IMR-90 (cell line): Measurements from ENCODE around the gene NAGS. TPM values are rescaled to one million over a fixed set of nuclear protein-coding genes. Genes with fewer than 3 reads are reported as not detected.

Source experiments
- ATAC-seq: fragments of 200-7000 bp; cut with Tn5 transposase; 2 replicates; pipeline ENCODE4 v1.9.1; 2020; ENCODE audit warnings: low read depth, mild to moderate bottlenecking, moderate library complexity
- BruUV-seq: library from RNA; stranded (reverse); fragments of 400-500 nt; replicated peaks from 2 replicates; lab custom pipeline; 2021; lab: Mats Ljungman, UMichigan
- CTCF ChIA-PET: fragments of 300-600 bp; formaldehyde crosslinking; extraction: SDS; loops from one replicate; lab custom pipeline; 2021; ENCODE audit warnings: antibody characterized with exemption; lab: Yijun Ruan, JAX
- POLR2A ChIA-PET: fragments of 300-600 bp; sonication (Branson Sonifier 250); formaldehyde crosslinking; loops from one replicate; lab custom pipeline; 2022; ENCODE audit warnings: antibody characterized with exemption; ENCODE audit not compliant: unreplicated experiment; lab: Charles Lee
- DNase-seq: peaks from one replicate; pipeline ENCODE4 v3.0.0; 2013
- H2AFZ ChIP-seq: replicated peaks from 2 replicates; pipeline ENCODE3; 2013; ENCODE audit warnings: low read length, mild to moderate bottlenecking; ENCODE audit not compliant: poor library complexity
- H2AK5ac ChIP-seq: 2 replicates; pipeline ENCODE4 v1.6.1; 2013; ENCODE audit warnings: low read depth, low read length, inconsistent platforms
- H2AK9ac ChIP-seq: replicated peaks from 2 replicates; pipeline ENCODE3; 2013; ENCODE audit warnings: mild to moderate bottlenecking, low read depth, low read length, moderate library complexity; ENCODE audit not compliant: poor library complexity
- H2BK120ac ChIP-seq: 2 replicates; pipeline ENCODE4 v1.6.1; 2013; ENCODE audit warnings: low read depth, low read length, inconsistent platforms
- H2BK15ac ChIP-seq: 3 replicates; pipeline ENCODE4 v1.6.1; 2013; ENCODE audit warnings: low read depth, low read length, inconsistent platforms
- H2BK20ac ChIP-seq: 2 replicates; pipeline ENCODE4 v1.6.1; 2013; ENCODE audit warnings: low read depth, mild to moderate bottlenecking, inconsistent platforms, low read length, moderate library complexity
- H2BK5ac ChIP-seq: 2 replicates; pipeline ENCODE4 v1.6.1; 2013; ENCODE audit warnings: mild to moderate bottlenecking, low read depth, low read length, inconsistent platforms; ENCODE audit not compliant: poor library complexity, severe bottlenecking
- H3K14ac ChIP-seq: replicated peaks from 2 replicates; pipeline ENCODE4 v1.6.1; 2013; ENCODE audit warnings: low read depth, low read length, inconsistent platforms
- H3K18ac ChIP-seq: 2 replicates; pipeline ENCODE4 v1.6.1; 2013; ENCODE audit warnings: low read depth, low read length, control low read depth
- H3K23ac ChIP-seq: 2 replicates; pipeline ENCODE4 v1.6.1; 2013; ENCODE audit warnings: low read depth, low read length, inconsistent platforms
- H3K27ac ChIP-seq: 2 replicates; pipeline ENCODE4 v1.5.1; 2013; ENCODE audit warnings: mild to moderate bottlenecking, control low read depth, low read length; ENCODE audit not compliant: insufficient read depth
- H3K27me3 ChIP-seq: 2 replicates; pipeline ENCODE4 v1.6.1; 2013; ENCODE audit warnings: low read length; ENCODE audit not compliant: control insufficient read depth, insufficient read depth
- H3K36me3 ChIP-seq: 2 replicates; pipeline ENCODE4 v1.6.1; 2013; ENCODE audit warnings: low read length, mixed read lengths; ENCODE audit not compliant: control insufficient read depth, insufficient read depth
- H3K4ac ChIP-seq: 2 replicates; pipeline ENCODE4 v1.6.1; 2013; ENCODE audit warnings: low read depth, low read length, inconsistent platforms
- H3K4me1 ChIP-seq: 2 replicates; pipeline ENCODE4 v1.6.1; 2013; ENCODE audit warnings: low read length, mixed read lengths; ENCODE audit not compliant: control insufficient read depth, insufficient read depth
- H3K4me2 ChIP-seq: 2 replicates; pipeline ENCODE4 v1.6.1; 2013; ENCODE audit warnings: low read depth, mild to moderate bottlenecking, control low read depth, low read length, moderate library complexity
- H3K4me3 ChIP-seq: 2 replicates; pipeline ENCODE4 v1.5.1; 2013; ENCODE audit warnings: low read depth, mild to moderate bottlenecking, control low read depth, low read length, moderate library complexity; ENCODE audit not compliant: insufficient read depth
- H3K56ac ChIP-seq: 2 replicates; pipeline ENCODE4 v1.6.1; 2013; ENCODE audit warnings: low read length, inconsistent platforms; ENCODE audit not compliant: insufficient read depth; ENCODE audit errors: extremely low read depth
- H3K79me1 ChIP-seq, 2 experiments: 2 replicates each; pipeline ENCODE4 v1.6.1; 2013; ENCODE audit warnings: low read length in 2 of 2, inconsistent platforms in 1 of 2, low read depth in 1 of 2
- H3K9ac ChIP-seq: 2 replicates; pipeline ENCODE4 v1.6.1; 2013; ENCODE audit warnings: low read depth, low read length, control low read depth
- H3K9me1 ChIP-seq: 2 replicates; pipeline ENCODE4 v1.6.1; 2013; ENCODE audit warnings: low read length, inconsistent platforms; ENCODE audit not compliant: insufficient read depth
- H3K9me3 ChIP-seq: 2 replicates; pipeline ENCODE4 v1.6.1; 2013; ENCODE audit warnings: low read length; ENCODE audit not compliant: control insufficient read depth, insufficient read depth
- H4K20me1 ChIP-seq: 2 replicates; pipeline ENCODE4 v1.6.1; 2013; ENCODE audit warnings: low read length, inconsistent platforms; ENCODE audit not compliant: insufficient read depth
- H4K5ac ChIP-seq: 2 replicates; pipeline ENCODE4 v1.6.1; 2013; ENCODE audit warnings: mild to moderate bottlenecking, low read depth, low read length, control low read depth
- H4K8ac ChIP-seq, 2 experiments: 2 replicates each; pipeline ENCODE4 v1.6.1; 2013; ENCODE audit warnings: low read depth in 2 of 2, low read length in 2 of 2, control low read depth in 1 of 2, inconsistent platforms in 1 of 2
- H4K91ac ChIP-seq: 2 replicates; pipeline ENCODE4 v1.6.1; 2013; ENCODE audit warnings: low read depth, low read length, inconsistent platforms; ENCODE audit not compliant: insufficient read depth
- CEBPB ChIP-seq: IDR thresholded peaks from 2 replicates; pipeline ENCODE4 v1.6.1; 2012; ENCODE audit warnings: low read depth, low read length, improper control_type of control experiment
- CHD1 ChIP-seq: IDR thresholded peaks from 2 replicates; pipeline ENCODE4 v1.6.1; 2012; ENCODE audit warnings: low read depth, low read length, improper control_type of control experiment
- CTCF ChIP-seq: conservative IDR thresholded peaks from 2 replicates; pipeline ENCODE4 v1.5.1; 2012; ENCODE audit warnings: mild to moderate bottlenecking, low read depth, low read length, improper control_type of control experiment
- ELK1 ChIP-seq: fragments of 150-350 bp; IDR thresholded peaks from 2 replicates; pipeline ENCODE4 v1.6.1; 2016; ENCODE audit warnings: low read depth, mild to moderate bottlenecking, low read length, moderate library complexity, borderline replicate concordance
- FOS ChIP-seq: fragments of 150-350 bp; IDR thresholded peaks from 2 replicates; pipeline ENCODE4 v1.6.1; 2016; ENCODE audit warnings: low read depth, low read length
- MAFK ChIP-seq: IDR thresholded peaks from 2 replicates; pipeline ENCODE4 v1.6.1; 2012; ENCODE audit warnings: low read depth, low read length, improper control_type of control experiment
- MAZ ChIP-seq: IDR thresholded peaks from 2 replicates; pipeline ENCODE4 v1.6.1; 2012; ENCODE audit warnings: low read depth, mild to moderate bottlenecking, low read length, improper control_type of control experiment, moderate library complexity, borderline replicate concordance
- MXI1 ChIP-seq: IDR thresholded peaks from 2 replicates; pipeline ENCODE4 v1.6.1; 2012; ENCODE audit warnings: low read depth, mild to moderate bottlenecking, low read length, moderate library complexity, borderline replicate concordance
- POLR2A ChIP-seq: IDR thresholded peaks from 2 replicates; pipeline ENCODE4 v1.6.1; 2012; ENCODE audit warnings: mild to moderate bottlenecking, low read depth, low read length
- RAD21 ChIP-seq: IDR thresholded peaks from 2 replicates; pipeline ENCODE4 v1.6.1; 2012; ENCODE audit warnings: low read length, improper control_type of control experiment
- RCOR1 ChIP-seq: IDR thresholded peaks from 2 replicates; pipeline ENCODE4 v1.6.1; 2012; ENCODE audit warnings: mild to moderate bottlenecking, low read length, improper control_type of control experiment; ENCODE audit not compliant: insufficient replicate concordance
- SMC3 ChIP-seq: fragments of 150-350 bp; IDR thresholded peaks from 2 replicates; pipeline ENCODE4 v1.6.1; 2016; ENCODE audit warnings: low read depth, mild to moderate bottlenecking, antibody characterized with exemption, low read length, moderate library complexity
- USF2 ChIP-seq: fragments of 150-350 bp; IDR thresholded peaks from 2 replicates; pipeline ENCODE4 v1.6.1; 2017; ENCODE audit warnings: mild to moderate bottlenecking, antibody characterized with exemption, low read length, low read depth
- WGBS, 2 experiments: methylation state at CpG; one replicate each; pipeline versions ENCODE4 v1.1.5 to v1.1.7; 2013; ENCODE audit warnings: missing lambda C conversion rate in 2 of 2; ENCODE audit not compliant: insufficient read length in 1 of 2; ENCODE audit errors: extremely low coverage in 2 of 2; 5-methylcytosine and 5-hydroxymethylcytosine counted together
- dilution Hi-C: fragments of 300-500 bp; cut with HindIII; formaldehyde crosslinking; loops from one replicate; pipeline ENCODE4 v1.14.3; 2018; ENCODE audit warnings: low sequenced_read_pairs; ENCODE audit not compliant: unreplicated experiment
- in situ Hi-C: fragments of 300-500 bp; cut with MboI; formaldehyde crosslinking; loops from 3 replicates; pipeline ENCODE4 v1.14.3; 2019; ENCODE audit warnings: low sequenced_read_pairs, inconsistent platforms, mixed read lengths
- intact Hi-C: fragments of 100-400 bp; cut with micrococcal nuclease; formaldehyde crosslinking; loops from 2 replicates; pipeline ENCODE4 v1.10.0; 2022
- polyA plus RNA-seq, 3 experiments: library from polyadenylated mRNA; depleted of rRNA; stranded (reverse); fragments of >200 nt; gene quantifications; 2 replicates each; pipeline ENCODE4 v1.2.3, GENCODE V29; 2012; ENCODE audit warnings: low replicate concordance in 1 of 3
- total RNA-seq: library from RNA; depleted of rRNA; stranded (reverse); fragments of >200 nt; gene quantifications from 2 replicates; pipeline ENCODE4 v1.2.3, GENCODE V29; 2012

Gene NAGS
- total and polyA plus RNA-seq, 2 of the 4 experiments (the other 2 are of a cell fraction) = 0.54 to 0.99 TPM

- WGBS, 2 experiments = 83% methylated on average over 2 of the region's 9 CpGs; no CpG with 5 or more reads in 1 of the 2 experiments
- H4K20me1 ChIP-seq = no peaks in the 10 kb centered on the region
- ATAC-seq = no peak
- H3K79me1 ChIP-seq = peaks cover 0 to 3% of the 10 kb centered on the region in 2 experiments; a peak in 1 of 4 replicates
- DNase-seq = peak; percentile 87
- ChIA-PET POLR2A (interaction anchor here (0.9 kb wide), 1 partner anchor 49 kb away, joined by 8 read pairs; no protein-coding TSS in a partner anchor), CTCF (interaction anchor here (0.6 kb wide), 1 partner anchor 549 kb away, joined by 3 read pairs; no protein-coding TSS in a partner anchor)
- peak overlapping the region; percentile 58 for H3K14ac ChIP-seq
- no peaks in the 10 kb centered on the region for H3K9me3 ChIP-seq
- no peak overlapping the region for H3K4me3 ChIP-seq
- peak overlapping the region; percentile 90 for H3K4ac ChIP-seq
- peak overlapping the region; percentile 88 for H4K91ac ChIP-seq
- H3K23ac ChIP-seq = peak overlapping the region; percentile 49; the same call in 1 of the 2 replicates
- peak overlapping the region; percentile 87 for H2AFZ ChIP-seq
- H2AK9ac ChIP-seq = peak overlapping the region; percentile 18
- H2BK15ac ChIP-seq = 0 out of 3 replicates have a peak overlapping the region, but pooled peaks have one; percentile 63
- peak overlapping the region; percentile 86 for H2BK20ac ChIP-seq
- H3K18ac ChIP-seq = peak overlapping the region; percentile 45; the same call in 1 of the 2 replicates
- peak overlapping the region; percentile 85 for H2BK120ac ChIP-seq
- in situ Hi-C loops (loop anchor here (5.0 kb wide), 1 partner anchor 60 kb away; the partner anchor contains the start of gene PPY), intact Hi-C loops (no loop called here), dilution Hi-C loops (no loop called here)
- peak overlapping the region; percentile 46 for H2BK5ac ChIP-seq
- BruUV-seq = no TSS peak
- H4K8ac ChIP-seq = peak overlapping the region; percentile 21 to 86; a peak in 3 of 4 replicates
- peaks cover 3% of the 10 kb centered on the region; the same call in 1 of the 2 replicates for H3K27me3 ChIP-seq
- H3K9ac ChIP-seq = no peak overlapping the region; the same call in 1 of the 2 replicates
- peaks cover 8% of the 10 kb centered on the region for H3K4me1 ChIP-seq
- no peak overlapping the region; the same call in 1 of the 2 replicates for H3K56ac ChIP-seq
- H3K4me2 ChIP-seq = no peak overlapping the region
- peak overlapping the region; percentile 45; the same call in 1 of the 2 replicates for H4K5ac ChIP-seq
- no peak overlapping the region; the same call in 1 of the 2 replicates for H3K27ac ChIP-seq
- no peaks in the 10 kb centered on the region for H3K36me3 ChIP-seq
- peak overlapping the region; percentile 81 for H2AK5ac ChIP-seq
- peaks cover 6% of the 10 kb centered on the region for H3K9me1 ChIP-seq
- TF ChIP-seq SMC3 (no peak), RCOR1 (peak; percentile 93), POLR2A (no peak), ELK1 (no peak), CHD1 (no peak), USF2 (peak; percentile 49; the same call in 1 of the 2 replicates), MXI1 (peak; percentile 84; the same call in 1 of the 2 replicates), CEBPB (peak; percentile 89), MAZ (no peak), RAD21 (no peak), MAFK (no peak), FOS (no peak), CTCF (no peak)
Measured at GRCh38 chr17:44002141-44002848, 2.1 kb upstream of the NAGS start.
